Endothelial cell of umbilical vein (primary cell): Measurements from ENCODE around the gene TDRD3. TPM values are rescaled to one million over a fixed set of nuclear protein-coding genes. Genes with fewer than 3 reads are reported as not detected.

ENCODE experiments used
- BruUV-seq: library from RNA; stranded (reverse); fragments of 400-500 nt; replicated peaks from 2 replicates; lab custom pipeline; 2021; lab: Mats Ljungman, UMichigan
- CTCF ChIA-PET: fragments of 300-600, 350-600 bp; sonication (Branson Sonifier 250); formaldehyde crosslinking; loops from one replicate; lab custom pipeline; 2021; ENCODE audit warnings: antibody characterized with exemption, inconsistent platforms; lab: Charles Lee
- POLR2A ChIA-PET: fragments of 300-600, 350-600 bp; sonication (Branson Sonifier 250); formaldehyde crosslinking; loops from one replicate; lab custom pipeline; 2021; ENCODE audit warnings: antibody characterized with exemption, inconsistent platforms; lab: Charles Lee
- DNase-seq: peaks from one replicate; pipeline ENCODE4 v3.0.0-alpha.2; 2011; ENCODE audit warnings: low read depth, low spot score
- FAIRE-seq: peaks from 2 replicates; lab custom pipeline; 2011; peaks lifted over from hg19 to GRCh38; lab: Jason Lieb, UNC
- H2AFZ ChIP-seq: 2 replicates; pipeline ENCODE4 v1.6.0; 2012; ENCODE audit warnings: low read depth, low read length, control low read depth, inconsistent platforms
- H3K27ac ChIP-seq: 2 replicates; pipeline ENCODE4 v1.5.1; 2011; ENCODE audit warnings: low read depth, mild to moderate bottlenecking, control low read depth, low read length, moderate library complexity; ENCODE audit not compliant: insufficient read depth
- H3K27me3 ChIP-seq, 2 experiments: 2 replicates each; pipeline versions ENCODE4 v1.6.0 to v1.6.1; 2011; ENCODE audit warnings: low read length in 2 of 2, mixed read lengths in 1 of 2; ENCODE audit not compliant: control insufficient read depth in 2 of 2, insufficient read depth in 2 of 2
- H3K36me3 ChIP-seq, 2 experiments: 2 replicates in 1 of 2; 3 replicates in 1 of 2; pipeline ENCODE4 v1.5.1; 2011; ENCODE audit warnings: low read length in 2 of 2, mild to moderate bottlenecking in 1 of 2, moderate library complexity in 1 of 2; ENCODE audit not compliant: control insufficient read depth in 2 of 2, insufficient read depth in 2 of 2; ENCODE audit errors: extremely low read depth in 1 of 2
- H3K4me1 ChIP-seq: 3 replicates; pipeline ENCODE4 v1.5.1; 2011; ENCODE audit warnings: mild to moderate bottlenecking, low read length; ENCODE audit not compliant: control insufficient read depth, insufficient read depth; ENCODE audit errors: extremely low read depth
- H3K4me2 ChIP-seq: 2 replicates; pipeline ENCODE4 v1.6.1; 2011; ENCODE audit warnings: low read length, control low read depth, mixed read lengths; ENCODE audit not compliant: insufficient read depth
- H3K4me3 ChIP-seq, 3 experiments: fragments of 200-600 bp in 1 of 3; sonication (generic), shearing (Covaris generic) in 1 of 3; replicated peaks in 1 of 3; 2 replicates each; pipeline ENCODE4 v1.5.1; 2011 to 2016; ENCODE audit warnings: control low read depth in 3 of 3, low read length in 3 of 3, mild to moderate bottlenecking in 2 of 3, inconsistent platforms in 1 of 3, low read depth in 1 of 3, moderate library complexity in 1 of 3; ENCODE audit not compliant: insufficient read depth in 1 of 3
- H3K79me2 ChIP-seq: 2 replicates; pipeline ENCODE4 v1.6.0; 2012; ENCODE audit warnings: low read length, inconsistent platforms; ENCODE audit not compliant: control insufficient read depth, insufficient read depth
- H3K9ac ChIP-seq: replicated peaks from 2 replicates; pipeline ENCODE3; 2011; ENCODE audit warnings: low read length, control low read depth; ENCODE audit not compliant: insufficient read depth; ENCODE audit errors: extremely low read depth
- H3K9me1 ChIP-seq: replicated peaks from 3 replicates; pipeline ENCODE4 v1.6.0; 2011; ENCODE audit warnings: mild to moderate bottlenecking, low read length; ENCODE audit not compliant: control insufficient read depth, insufficient read depth; ENCODE audit errors: extremely low read depth
- H3K9me3 ChIP-seq: replicated peaks from 2 replicates; pipeline ENCODE4 v1.5.1; 2012; ENCODE audit warnings: low read length, inconsistent platforms; ENCODE audit not compliant: control insufficient read depth, insufficient read depth
- H4K20me1 ChIP-seq: replicated peaks from 2 replicates; pipeline ENCODE3; 2011; ENCODE audit warnings: mild to moderate bottlenecking, low read length; ENCODE audit not compliant: control insufficient read depth, insufficient read depth; ENCODE audit errors: extremely low read depth
- CTCF ChIP-seq, 2 donors: IDR thresholded peaks; 1 replicate in 1 of 2; 2 replicates in 1 of 2; pipeline ENCODE4 v1.5.1; 2011; ENCODE audit warnings: low read length in 2 of 2, mild to moderate bottlenecking in 2 of 2, moderate library complexity in 2 of 2, control low read depth in 1 of 2, inconsistent platforms in 1 of 2, low read depth in 1 of 2; ENCODE audit not compliant: insufficient read depth in 1 of 2; ENCODE audit errors: extremely low read depth in 1 of 2
- EZH2 ChIP-seq: IDR thresholded peaks from 2 replicates; pipeline ENCODE4 v1.6.1; 2012; ENCODE audit warnings: borderline replicate concordance, low read depth, mild to moderate bottlenecking, moderate library complexity, low read length, inconsistent platforms; ENCODE audit not compliant: severe bottlenecking
- FOS ChIP-seq: IDR thresholded peaks from 2 replicates; pipeline ENCODE4 v1.6.1; 2011; ENCODE audit warnings: mild to moderate bottlenecking, low read length, moderate library complexity, borderline replicate concordance; ENCODE audit not compliant: insufficient read depth
- GATA2 ChIP-seq: IDR thresholded peaks from 2 replicates; pipeline ENCODE4 v1.7.0; 2011; ENCODE audit warnings: low read depth, mild to moderate bottlenecking, moderate library complexity, mixed read lengths, low read length; ENCODE audit not compliant: insufficient read length, insufficient read depth
- MAX ChIP-seq: IDR thresholded peaks from 2 replicates; pipeline ENCODE4 v1.6.1; 2011; ENCODE audit not compliant: insufficient read depth, insufficient read length
- MYC ChIP-seq: IDR thresholded peaks from one replicate; pipeline ENCODE4 v1.6.1; 2011; ENCODE audit warnings: mild to moderate bottlenecking, low read depth, low read length
- dilution Hi-C: fragments of 300-500 bp; cut with MboI; formaldehyde crosslinking; loops from one replicate; pipeline ENCODE4 v1.15.0; 2019; ENCODE audit warnings: low sequenced_read_pairs; ENCODE audit not compliant: extremely low pct_ligation_motif_present
- intact Hi-C: fragments of 100-400 bp; cut with micrococcal nuclease; formaldehyde crosslinking; loops from one replicate; pipeline ENCODE4 v1.10.0; 2022
- polyA plus RNA-seq, 4 experiments: library from polyadenylated mRNA; depleted of rRNA in 3 of 4; stranded (reverse) in 3 of 4; unstranded in 1 of 4; fragments of >200 nt; gene quantifications; 2 replicates each; pipeline versions ENCODE4 v1.2.1 to v1.2.3, GENCODE V29; 2011 to 2012; ENCODE audit warnings: missing spikeins in 1 of 4
- total RNA-seq: library from RNA; stranded (reverse); gene quantifications from 2 replicates; pipeline ENCODE4 v1.2.3, GENCODE V29; 2021

Gene TDRD3
- total and polyA plus RNA-seq, 2 donors (not counting 3 experiments of a cell fraction or from before 2014, with no cell fraction given) = 3.0 to 16.3 TPM

- CTCF ChIA-PET = interaction anchor here (0.9 kb wide), 1 partner anchor 10 kb away, joined by 3 read pairs; no protein-coding TSS in a partner anchor
- DNase-seq = no peak
- H2AFZ ChIP-seq = no peak overlapping the region
- H4K20me1 ChIP-seq = no peaks in the 10 kb centered on the region
- H3K27me3 ChIP-seq = no peaks in the 10 kb centered on the region
- BruUV-seq = no TSS peak
- H3K9ac ChIP-seq = no peak overlapping the region
- intact Hi-C loops (no loop called here), dilution Hi-C loops (no loop called here)
- no peak for TF ChIP-seq MAX
- TF ChIP-seq FOS = no peak
- no peak for TF ChIP-seq CTCF (IDR thresholded peaks at IDR 0.05; ENCODE audit: extremely low read depth in 1 of 2, insufficient read depth in 1 of 2, low read depth in 1 of 2, low read length in 2 of 2)
- TF ChIP-seq MYC = no peak
- no peak for TF ChIP-seq GATA2
- TF ChIP-seq EZH2 = no peak
- POLR2A ChIA-PET = no interaction called here
- no peaks in the 10 kb centered on the region for H3K4me1 ChIP-seq
- no peak overlapping the region for H3K4me2 ChIP-seq
- FAIRE-seq = no peak
- no peaks in the 10 kb centered on the region for H3K9me1 ChIP-seq
- H3K79me2 ChIP-seq = no peaks in the 10 kb centered on the region
- no peaks in the 10 kb centered on the region for H3K36me3 ChIP-seq
- H3K27ac ChIP-seq = no peak overlapping the region
- no peaks in the 10 kb centered on the region for H3K9me3 ChIP-seq
- no peak overlapping the region for H3K4me3 ChIP-seq
Measured at GRCh38 chr13:60540276-60540675, 143.3 kb downstream of the TDRD3 start.
